CD4-positive, alpha-beta memory T cell (primary cell): ENCODE results near the gene THAP10. TPM values are rescaled to one million over a fixed set of nuclear protein-coding genes. Genes with fewer than 3 reads are reported as not detected.
A peak's percentile ranks its signal among the peaks of the same experiment; 100 is the strongest.

Source experiments
- CTCF ChIA-PET: fragments of 350-600 bp; sonication (Branson Sonifier 250); formaldehyde crosslinking; loops from one replicate; lab custom pipeline; 2021; ENCODE audit warnings: inconsistent platforms; ENCODE audit not compliant: partially characterized antibody; lab: Charles Lee
- POLR2A ChIA-PET: fragments of 350-600 bp; sonication (Branson Sonifier 250); formaldehyde crosslinking; loops from one replicate; lab custom pipeline; 2021; ENCODE audit not compliant: partially characterized antibody; lab: Charles Lee
- DNase-seq, 5 donors: peaks; one replicate each; pipeline versions ENCODE4 v3.0.0 to v3.0.0-alpha.2; 2020 to 2022; ENCODE audit warnings: mixed read lengths in 1 of 5
- H3K27ac ChIP-seq: one replicate; pipeline ENCODE4 v1.7.0; 2013; ENCODE audit warnings: low read depth, low read length
- H3K27me3 ChIP-seq: 2 replicates; pipeline ENCODE4 v1.7.0; 2013; ENCODE audit warnings: mild to moderate bottlenecking, low read length, moderate library complexity; ENCODE audit not compliant: insufficient read depth
- H3K36me3 ChIP-seq: 2 replicates; pipeline ENCODE4 v1.7.0; 2013; ENCODE audit warnings: mild to moderate bottlenecking, low read length, moderate library complexity; ENCODE audit not compliant: insufficient read depth
- H3K4me1 ChIP-seq: 2 replicates; pipeline ENCODE4 v1.7.0; 2013; ENCODE audit warnings: mild to moderate bottlenecking, low read length, moderate library complexity; ENCODE audit not compliant: insufficient read depth
- H3K4me3 ChIP-seq, 2 donors: one replicate each; pipeline ENCODE4 v1.7.0; 2013; ENCODE audit warnings: low read length in 2 of 2, mild to moderate bottlenecking in 1 of 2
- H3K9me3 ChIP-seq, 2 donors: one replicate each; pipeline ENCODE4 v1.7.0; 2013; ENCODE audit warnings: low read length in 2 of 2, control low read depth in 1 of 2; ENCODE audit not compliant: control insufficient read depth in 1 of 2
- H3K27ac Mint-ChIP-seq, 7 donors: one replicate each; pipeline ENCODE4 v1.8.0; 2020 to 2021; ENCODE audit warnings: mixed read lengths in 7 of 7, mild to moderate bottlenecking in 6 of 7, inconsistent platforms in 3 of 7, moderate library complexity in 3 of 7
- H3K27me3 Mint-ChIP-seq, 2 donors: one replicate each; pipeline ENCODE4 v1.8.0; 2020 to 2021; ENCODE audit warnings: mixed read lengths in 2 of 2
- H3K36me3 Mint-ChIP-seq, 2 donors: one replicate each; pipeline ENCODE4 v1.8.0; 2020 to 2021; ENCODE audit warnings: mixed read lengths in 2 of 2, inconsistent platforms in 1 of 2, mild to moderate bottlenecking in 1 of 2
- H3K4me1 Mint-ChIP-seq, 4 donors: one replicate each; pipeline ENCODE4 v1.8.0; 2020 to 2021; ENCODE audit warnings: mixed read lengths in 4 of 4, mild to moderate bottlenecking in 1 of 4
- H3K4me3 Mint-ChIP-seq, 8 donors: one replicate each; pipeline ENCODE4 v1.8.0; 2020 to 2021; ENCODE audit warnings: mixed read lengths in 8 of 8, mild to moderate bottlenecking in 7 of 8, moderate library complexity in 6 of 8, inconsistent platforms in 3 of 8
- H3K9me3 Mint-ChIP-seq, 8 donors: one replicate each; pipeline ENCODE4 v1.8.0; 2020 to 2021; ENCODE audit warnings: mixed read lengths in 8 of 8, mild to moderate bottlenecking in 5 of 8, inconsistent platforms in 3 of 8, moderate library complexity in 1 of 8
- intact Hi-C: fragments of 100-400 bp; cut with micrococcal nuclease; formaldehyde crosslinking; loops from one replicate; pipeline ENCODE4 v1.15.1; 2023
- polyA plus RNA-seq, 2 donors: library from polyadenylated mRNA; unstranded; fragments of 300-500 nt; fragmentation: Illumina TruSeq; gene quantifications; one replicate each; pipeline ENCODE4 v1.2.3, GENCODE V29; 2021
- total RNA-seq, 2 experiments: library from RNA; stranded (reverse); gene quantifications; one replicate each; pipeline ENCODE4 v1.2.3, GENCODE V29; 2021

THAP10 gene
- total and polyA plus RNA-seq, 4 experiments from 2014 or later = 0.12 to 0.41 (median 0.34) TPM

GRCh38 chr15:70857562-70858285 is 34.5 kb downstream of the THAP10 start:
- H3K36me3 ChIP-seq = no peaks in the 10 kb centered on the region
- Mint-ChIP-seq H3K4me1 (peaks cover 3 to 9% (median 5%) of the 10 kb centered on the region in 4 donors), H3K36me3 (no peaks in the 10 kb centered on the region), H3K9me3 (no peaks in the 10 kb centered on the region), H3K4me3 (no peak overlapping the region), H3K27ac (no peak overlapping the region), H3K27me3 (peaks cover 25% of the 10 kb centered on the region in 2 donors)
- peaks cover 14% of the 10 kb centered on the region for H3K27me3 ChIP-seq
- H3K9me3 ChIP-seq = no peaks in the 10 kb centered on the region
- intact Hi-C loops = no loop called here
- no peak overlapping the region for H3K27ac ChIP-seq
- ChIA-PET POLR2A (no interaction called here), CTCF (interaction anchor here (0.5 kb wide), 1 partner anchor 1773 kb away, joined by 5 read pairs; no protein-coding TSS in a partner anchor)
- no peak overlapping the region for H3K4me3 ChIP-seq
- no peak for DNase-seq
- H3K4me1 ChIP-seq = no peaks in the 10 kb centered on the region

- peaks cover 26 to 31% of the 10 kb centered on the region in 2 donors for H3K27me3 Mint-ChIP-seq
Observed at GRCh38 chr15:70856884-70857561, 35.2 kb downstream of the THAP10 start.

GRCh38 chr15:70856177-70856883 is 35.9 kb downstream of the THAP10 start:
- H3K4me1 Mint-ChIP-seq = peaks cover 3 to 9% (median 5%) of the 10 kb centered on the region in 4 donors

More at GRCh38 chr15:70856884-70857561, 35.2 kb downstream of the THAP10 start:
- Histone ChIP-seq H3K27ac (no peak overlapping the region), H3K4me3 (no peak overlapping the region), H3K4me1 (no peaks in the 10 kb centered on the region), H3K9me3 (no peaks in the 10 kb centered on the region), H3K36me3 (no peaks in the 10 kb centered on the region), H3K27me3 (peaks cover 21% of the 10 kb centered on the region)
- CTCF ChIA-PET = interaction anchor here (0.5 kb wide), 1 partner anchor 1772 kb away, joined by 5 read pairs; no protein-coding TSS in a partner anchor
- Mint-ChIP-seq H3K9me3 (no peaks in the 10 kb centered on the region), H3K27ac (no peak overlapping the region), H3K4me1 (peaks cover 3 to 9% (median 5%) of the 10 kb centered on the region in 4 donors), H3K36me3 (no peaks in the 10 kb centered on the region), H3K4me3 (no peak overlapping the region)
- POLR2A ChIA-PET = no interaction called here
- no peak for DNase-seq
- intact Hi-C loops = no loop called here

GRCh38 chr15:70855764-70856163 is 36.5 kb downstream of the THAP10 start:
- no peak overlapping the region for H3K4me3 Mint-ChIP-seq

More at GRCh38 chr15:70856177-70856883, 35.9 kb downstream of the THAP10 start:
- Histone ChIP-seq H3K4me3 (no peak overlapping the region), H3K36me3 (no peaks in the 10 kb centered on the region), H3K9me3 (no peaks in the 10 kb centered on the region), H3K27me3 (peaks cover 21% of the 10 kb centered on the region), H3K4me1 (no peaks in the 10 kb centered on the region), H3K27ac (no peak overlapping the region)
- Mint-ChIP-seq H3K27me3 (peaks cover 33 to 37% of the 10 kb centered on the region in 2 donors), H3K4me3 (no peak overlapping the region), H3K36me3 (no peaks in the 10 kb centered on the region), H3K27ac (no peak overlapping the region), H3K9me3 (no peaks in the 10 kb centered on the region)
- ChIA-PET POLR2A (no interaction called here), CTCF (no interaction called here)
- DNase-seq = no peak
- intact Hi-C loops = no loop called here

GRCh38 chr15:70854666-70854976 is 37.6 kb downstream of the THAP10 start:
- H3K4me1 Mint-ChIP-seq = peaks cover 3 to 9% (median 5%) of the 10 kb centered on the region in 4 donors
- H3K9me3 ChIP-seq = no peaks in the 10 kb centered on the region
- ChIA-PET POLR2A (no interaction called here), CTCF (no interaction called here)
- H3K36me3 ChIP-seq = no peaks in the 10 kb centered on the region
- H3K36me3 Mint-ChIP-seq = no peaks in the 10 kb centered on the region
- H3K27me3 ChIP-seq = peaks cover 21% of the 10 kb centered on the region
- intact Hi-C loops = no loop called here
- no peak for DNase-seq
- no peaks in the 10 kb centered on the region for H3K9me3 Mint-ChIP-seq
- H3K27ac Mint-ChIP-seq = no peak overlapping the region
- H3K4me3 ChIP-seq = no peak overlapping the region
- no peak overlapping the region for H3K27ac ChIP-seq
- H3K4me3 Mint-ChIP-seq = peak overlapping the region; percentile 63 to 82 (median 76)
- no peaks in the 10 kb centered on the region for H3K4me1 ChIP-seq
- peaks cover 44% of the 10 kb centered on the region in 2 donors for H3K27me3 Mint-ChIP-seq

More at GRCh38 chr15:70855764-70856163, 36.5 kb downstream of the THAP10 start:
- Histone ChIP-seq H3K9me3 (no peaks in the 10 kb centered on the region), H3K27me3 (peaks cover 21% of the 10 kb centered on the region), H3K36me3 (no peaks in the 10 kb centered on the region), H3K4me1 (no peaks in the 10 kb centered on the region), H3K27ac (no peak overlapping the region), H3K4me3 (no peak overlapping the region)
- H3K27ac Mint-ChIP-seq = no peak overlapping the region
- H3K4me1 Mint-ChIP-seq = peaks cover 3 to 9% (median 5%) of the 10 kb centered on the region in 4 donors
- peaks cover 35 to 40% of the 10 kb centered on the region in 2 donors for H3K27me3 Mint-ChIP-seq
- intact Hi-C loops = no loop called here
- no peak for DNase-seq
- H3K36me3 Mint-ChIP-seq = no peaks in the 10 kb centered on the region
- ChIA-PET POLR2A (no interaction called here), CTCF (no interaction called here)
- no peaks in the 10 kb centered on the region for H3K9me3 Mint-ChIP-seq

GRCh38 chr15:70853973-70854665 is 38.1 kb downstream of the THAP10 start, which contains the start of gene LARP6:
LARP6 (minus strand) TSS chr15:70854157; CDS start chr15:70854088, 69 bp downstream.
- H3K4me3 Mint-ChIP-seq = peak within 1 kb of the TSS; percentile 63 to 82 (median 76)
- H3K27ac ChIP-seq = no peak within 1 kb of the TSS
- H3K4me1 ChIP-seq = no peaks in the 10 kb centered on the region
- H3K36me3 ChIP-seq = no peaks in the 10 kb centered on the region
- peaks cover 42 to 48% of the 10 kb centered on the region in 2 donors for H3K27me3 Mint-ChIP-seq
- H3K4me1 Mint-ChIP-seq = peaks cover 3 to 9% (median 5%) of the 10 kb centered on the region in 4 donors
- H3K27me3 ChIP-seq = peaks cover 21% of the 10 kb centered on the region
- H3K27ac Mint-ChIP-seq = peak within 1 kb of the TSS in 1 of 7 donors; percentile 2
- no peaks in the 10 kb centered on the region for H3K36me3 Mint-ChIP-seq
- no peaks in the 10 kb centered on the region for H3K9me3 Mint-ChIP-seq
- POLR2A ChIA-PET = no interaction called here
- CTCF ChIA-PET = no interaction called here
- H3K4me3 ChIP-seq = no peak within 1 kb of the TSS
- DNase-seq = peak in 3 of 5 donors; percentile 1 to 9 (median 5)
- no peaks in the 10 kb centered on the region for H3K9me3 ChIP-seq
- intact Hi-C loops = no loop called here
